Fibroblast of skin of right biceps (primary cell): ENCODE results near the gene DDX54.
"Not testable (repeated sequence)": the region's sequence is repeated elsewhere in the genome, so short reads cannot be mapped to it uniquely, and the experiment has no call there.

ENCODE experiments used
- DNase-seq: peaks from one replicate; pipeline ENCODE4 v3.0.0-alpha.2; 2013

DDX54 gene

DNA sequence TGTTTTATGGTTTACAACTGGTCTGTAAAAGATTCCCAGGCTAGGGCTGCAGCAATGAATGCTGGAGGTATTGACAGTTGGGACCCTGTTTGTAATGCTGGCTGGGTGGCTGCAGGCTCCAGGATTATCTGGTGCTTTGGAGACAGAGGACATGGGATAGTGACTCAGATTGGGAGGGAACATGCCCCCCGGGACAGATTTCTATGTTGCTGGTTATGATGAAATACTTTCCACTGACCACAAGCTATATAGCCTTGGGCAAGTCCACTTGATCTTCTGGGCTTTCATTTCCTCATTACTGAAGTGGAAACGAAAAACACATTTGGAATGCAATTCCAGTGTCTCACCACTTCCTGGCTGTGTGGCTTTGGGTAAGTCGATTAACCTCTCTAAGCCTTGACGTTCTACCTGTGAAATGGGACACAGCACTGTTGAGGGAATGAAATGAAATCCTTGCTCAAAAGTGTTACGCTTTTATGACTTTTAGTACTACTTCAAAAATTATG is 29.7 kb upstream of the DDX54 start:
- DNase-seq = peak; percentile 97

- no peak for DNase-seq
Measured at GRCh38 chr12:113211160-113211559, 25.9 kb upstream of the DDX54 start.

- peak; percentile 49 for DNase-seq
Measured at GRCh38 chr12:113208041-113208934, 23.0 kb upstream of the DDX54 start.

DNA sequence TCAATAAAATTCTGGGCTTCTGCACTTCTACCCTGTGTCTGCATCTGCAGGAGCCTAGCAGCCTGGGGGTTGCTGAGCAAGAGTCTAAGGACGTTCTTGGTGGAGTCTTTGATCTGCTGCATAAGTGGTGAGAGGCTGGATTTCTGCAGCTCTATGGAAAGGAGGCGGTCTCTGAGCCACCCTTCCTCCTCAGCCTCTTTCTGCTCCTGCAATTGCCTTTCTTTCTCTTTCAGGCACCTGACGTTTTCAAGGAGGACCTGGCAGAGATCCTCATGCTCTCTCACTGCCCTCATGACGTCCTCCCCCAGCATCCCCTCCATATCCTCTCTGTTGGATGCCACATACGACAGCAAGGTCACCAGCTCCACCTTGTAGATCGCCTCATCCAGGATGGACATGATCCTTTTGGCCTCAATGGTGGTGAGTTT is 22.3 kb upstream of the DDX54 start:
- peak; percentile 46 for DNase-seq

DNA sequence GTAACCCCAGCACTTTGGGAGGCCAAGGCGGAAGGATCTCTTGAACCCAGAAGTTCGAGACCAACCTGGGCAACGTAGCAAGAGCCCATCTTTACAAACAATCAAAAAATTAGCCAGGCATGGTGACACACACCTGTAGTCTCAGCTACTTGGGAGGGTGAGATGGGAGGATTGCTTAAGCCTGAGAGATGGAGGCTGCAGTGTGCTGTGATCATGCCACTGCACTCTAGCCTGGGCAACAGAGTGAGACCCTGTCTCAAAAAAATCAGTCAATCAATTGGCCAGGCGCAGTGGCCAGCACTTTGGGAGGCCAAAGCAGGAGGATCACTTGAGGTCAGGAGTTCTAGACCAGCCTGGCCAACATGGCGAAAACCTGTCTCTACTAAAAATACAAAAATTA is 21.5 kb upstream of the DDX54 start:
- DNase-seq = not testable (repeated sequence)

DNA sequence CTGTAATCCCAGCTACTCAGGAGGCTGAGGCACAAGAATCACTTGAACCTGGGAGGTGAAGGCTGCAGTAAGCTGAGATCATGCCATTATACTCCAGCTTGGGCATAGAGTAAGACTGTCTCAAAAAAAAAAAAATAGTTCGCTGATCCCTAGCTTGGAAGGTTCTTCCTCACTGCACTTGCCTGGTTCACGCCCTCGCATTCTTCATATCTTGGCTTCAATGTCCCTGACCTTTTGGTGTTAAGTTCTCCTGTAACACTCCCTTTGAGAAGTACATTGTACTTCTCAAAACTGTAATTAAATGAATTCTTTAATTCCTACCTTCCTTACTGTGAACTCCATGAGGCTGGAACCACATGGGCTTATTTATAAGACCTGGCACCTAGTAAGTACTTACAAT is 19.5 kb upstream of the DDX54 start:
- DNase-seq = no peak

DNA sequence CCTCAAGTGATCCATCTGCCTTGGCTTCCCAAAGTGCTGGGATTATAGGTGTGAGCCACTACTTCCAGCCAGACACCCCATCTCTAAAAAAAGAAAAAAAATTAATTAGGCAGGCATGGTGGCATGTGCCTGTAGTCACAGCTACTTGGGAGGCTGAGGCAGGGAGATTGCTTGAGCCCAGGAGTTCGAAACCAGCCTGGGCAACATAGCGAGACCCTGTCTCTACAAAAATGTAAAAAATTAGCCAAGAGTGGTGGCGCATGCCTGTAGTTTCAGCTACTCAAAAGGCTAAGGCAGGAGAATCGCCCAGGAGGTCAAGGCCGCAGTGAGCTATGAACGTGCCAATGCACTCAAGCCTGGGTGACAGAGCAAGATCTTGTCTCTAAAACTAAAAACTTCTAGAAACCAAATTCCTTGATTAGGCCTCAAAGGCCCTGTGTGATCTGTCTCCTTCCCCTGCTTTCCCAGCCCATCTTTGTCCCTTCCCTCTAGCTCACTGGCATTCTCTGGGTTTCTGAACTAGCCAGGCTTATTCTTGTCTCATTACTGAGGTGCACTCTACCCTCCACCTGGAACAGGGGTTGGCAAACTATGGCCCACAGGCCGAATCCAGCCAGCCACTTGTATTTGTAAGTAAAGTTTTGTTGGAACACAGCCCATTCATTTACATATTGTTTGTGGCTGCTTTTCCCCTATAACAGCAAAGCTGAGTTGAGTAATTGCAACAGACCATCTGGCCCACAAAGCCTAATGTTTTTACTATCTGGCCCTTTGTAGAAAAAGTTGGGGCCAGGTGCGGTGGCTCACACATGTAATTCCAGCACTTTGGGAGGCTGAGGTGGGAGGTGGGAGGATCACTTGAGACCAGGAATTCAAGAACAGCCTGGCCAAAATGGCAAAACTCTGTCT is 18.8 kb upstream of the DDX54 start:
- DNase-seq = no peak

- no peak for DNase-seq
Measured at GRCh38 chr12:113202300-113203075, 17.2 kb upstream of the DDX54 start.

GRCh38 chr12:113201187-113202177 is 16.2 kb upstream of the DDX54 start:
- no peak for DNase-seq

GRCh38 chr12:113200021-113200797 is 14.9 kb upstream of the DDX54 start:
- DNase-seq = no peak

- peak; percentile 48 for DNase-seq
Measured at GRCh38 chr12:113198296-113198695, 13.0 kb upstream of the DDX54 start.

DNA sequence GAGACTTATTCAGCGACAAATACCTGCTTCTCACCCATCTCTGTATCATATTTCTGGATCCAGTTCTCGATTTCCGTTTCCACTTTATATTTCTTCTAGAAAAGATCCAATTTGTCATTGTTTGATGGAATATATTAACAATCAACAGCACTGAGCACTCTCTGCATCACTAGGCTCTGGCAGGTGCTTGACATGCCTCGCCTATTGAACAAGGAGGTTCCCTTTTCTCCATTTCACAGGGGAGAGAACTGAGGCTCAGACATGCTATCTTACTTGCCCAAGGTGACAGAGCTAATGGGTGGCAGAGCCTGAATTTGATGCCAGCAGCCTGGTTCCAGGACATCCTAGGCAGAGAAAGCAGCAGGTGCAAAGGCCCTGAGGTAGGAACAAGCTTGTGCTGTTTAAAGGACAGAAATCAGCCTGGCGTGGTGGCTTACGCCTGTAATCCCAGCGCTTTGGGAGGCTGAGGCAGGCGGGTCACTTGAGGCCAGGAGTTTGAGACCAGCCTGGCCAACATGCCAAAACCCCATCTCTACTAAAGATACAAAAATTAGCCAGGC is 12.3 kb upstream of the DDX54 start:
- DNase-seq = no peak

DNA sequence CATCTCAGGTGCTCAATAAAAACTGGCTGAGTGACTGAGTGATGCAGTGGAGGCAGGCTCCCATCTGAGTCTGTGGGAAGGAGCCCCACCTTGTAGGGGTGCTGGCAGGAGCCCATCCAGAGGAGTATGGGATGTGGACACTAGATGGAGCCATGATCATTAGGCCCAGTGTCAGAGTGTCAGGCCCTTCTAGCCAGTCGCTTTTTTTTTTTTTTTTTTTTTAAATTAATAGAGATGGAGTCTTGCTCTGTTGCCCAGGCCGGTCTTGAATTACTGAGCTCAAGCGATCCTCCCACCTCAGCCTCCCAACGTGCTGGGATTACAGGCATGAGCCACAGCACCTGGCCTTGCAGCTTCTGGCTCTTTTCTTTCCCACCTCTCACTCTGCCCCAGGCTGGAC is 11.7 kb upstream of the DDX54 start:
- DNase-seq = peak; percentile 76

GRCh38 chr12:113196582-113196981 is 11.3 kb upstream of the DDX54 start:
- no peak for DNase-seq

DNA sequence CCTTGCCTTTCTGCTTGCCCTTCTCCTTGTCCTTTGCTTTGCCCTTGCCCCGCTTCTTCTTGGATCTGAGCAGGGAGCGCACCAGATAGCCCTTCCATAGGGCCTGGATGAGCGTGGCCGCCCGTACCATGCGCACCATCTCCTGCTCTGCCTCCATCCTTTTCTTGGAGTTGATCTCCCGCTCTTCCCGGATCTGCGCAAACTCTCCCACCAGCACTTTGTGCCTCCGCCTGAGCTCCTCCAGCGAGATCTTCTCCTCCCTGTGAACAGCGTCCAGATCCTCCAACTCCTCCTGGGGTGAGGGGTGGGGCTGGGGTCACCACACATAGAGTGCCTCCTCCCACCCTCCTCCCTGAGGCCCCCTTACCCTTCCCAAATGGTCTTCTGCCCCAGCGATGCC is 10.3 kb upstream of the DDX54 start:
- no peak for DNase-seq

GRCh38 chr12:113194971-113195391 is 9.7 kb upstream of the DDX54 start:
- DNase-seq = peak; percentile 87

- no peak for DNase-seq
Measured at GRCh38 chr12:113191227-113191626, 5.9 kb upstream of the DDX54 start.

- DNase-seq = peak; percentile 25
Measured at GRCh38 chr12:113190761-113191160, 5.5 kb upstream of the DDX54 start.

- no peak for DNase-seq
Measured at GRCh38 chr12:113189361-113189760, 4.1 kb upstream of the DDX54 start.

- DNase-seq = no peak
Measured at GRCh38 chr12:113186666-113187325, 1.5 kb upstream of the DDX54 start.
